EL (cell line): Measurements from ENCODE around the gene BCL3.
"Not testable (repeated sequence)": the region's sequence is repeated elsewhere in the genome, so short reads cannot be mapped to it uniquely, and the experiment has no call there.

Experiments used
- DNase-seq: peaks from one replicate; pipeline ENCODE4 v3.0.0-alpha.2; 2016

Gene BCL3

GRCh38 chr19:44748426-44749254 is at the start of gene BCL3:
TSS of gene BCL3 (plus strand) at chr19:44748708. CDS start at chr19:44748791, 83 bp downstream.
- no peak for DNase-seq

- DNase-seq, result no peak
Observed at GRCh38 chr19:44700547-44700946, 48.0 kb upstream of the BCL3 start.

GRCh38 chr19:44701228-44701627 is 47.3 kb upstream of the BCL3 start:
- no peak for DNase-seq

GRCh38 chr19:44702551-44703176 is 45.8 kb upstream of the BCL3 start:
- no peak for DNase-seq

GRCh38 chr19:44703336-44704078 is 45.0 kb upstream of the BCL3 start:
- no peak for DNase-seq

GRCh38 chr19:44704982-44705381 is 43.5 kb upstream of the BCL3 start:
- no peak for DNase-seq

- DNase-seq, result no peak
Observed at GRCh38 chr19:44705502-44706010, 43.0 kb upstream of the BCL3 start.

GRCh38 chr19:44706506-44707236 is 41.8 kb upstream of the BCL3 start:
- DNase-seq, result no peak

GRCh38 chr19:44707794-44708193 is 40.7 kb upstream of the BCL3 start:
- no peak for DNase-seq

GRCh38 chr19:44708940-44709339 is 39.6 kb upstream of the BCL3 start:
- no peak for DNase-seq

GRCh38 chr19:44709434-44710266 is 38.9 kb upstream of the BCL3 start:
- not testable (repeated sequence) for DNase-seq

GRCh38 chr19:44710483-44710882 is 38.0 kb upstream of the BCL3 start:
- DNase-seq, result no peak

GRCh38 chr19:44712864-44713515 is 35.5 kb upstream of the BCL3 start:
- DNase-seq, result no peak

- DNase-seq, result no peak
Observed at GRCh38 chr19:44714597-44715169, 33.8 kb upstream of the BCL3 start.

- DNase-seq, result no peak
Observed at GRCh38 chr19:44717603-44718002, 30.9 kb upstream of the BCL3 start.

GRCh38 chr19:44718441-44719261 is 29.9 kb upstream of the BCL3 start:
- peak; percentile 63 for DNase-seq

- no peak for DNase-seq
Observed at GRCh38 chr19:44719262-44719701, 29.2 kb upstream of the BCL3 start.

- DNase-seq, result not testable (repeated sequence)
Observed at GRCh38 chr19:44720396-44720795, 28.1 kb upstream of the BCL3 start.

GRCh38 chr19:44720945-44721344 is 27.6 kb upstream of the BCL3 start:
- no peak for DNase-seq

- not testable (repeated sequence) for DNase-seq
Observed at GRCh38 chr19:44721369-44721768, 27.1 kb upstream of the BCL3 start.
